A549 (cell line): ENCODE data around the gene CNTFR.

Experiments
- JUNB ChIP-seq: fragments of >200 bp; sonication (Bioruptor Twin); formaldehyde crosslinking; IDR thresholded peaks from 2 replicates; pipeline ENCODE4 v1.6.1; 2016
- KDM5A ChIP-seq: fragments of 200-600 bp; sonication (generic); IDR thresholded peaks from 2 replicates; pipeline ENCODE4 v1.6.1; 2016; ENCODE audit warnings: antibody characterized with exemption, mild to moderate bottlenecking
- POLR2A ChIP-seq: IDR thresholded peaks from 2 replicates; pipeline ENCODE4 v1.6.1; 2012; ENCODE audit warnings: mild to moderate bottlenecking, low read length
- TF ChIP-seq, protein P1 (sequence below): fragments of >200 bp; sonication (Bioruptor Twin); formaldehyde crosslinking; IDR thresholded peaks from 3 replicates; pipeline ENCODE4 v1.6.1; 2016
- TF ChIP-seq, protein P2 (sequence below): fragments of >200 bp; sonication (Bioruptor Twin); formaldehyde crosslinking; IDR thresholded peaks from 3 replicates; pipeline ENCODE4 v1.5.1; 2016
- TF ChIP-seq, protein P3 (sequence below): IDR thresholded peaks from 2 replicates; pipeline ENCODE4 v1.6.1; 2012

DNA sequence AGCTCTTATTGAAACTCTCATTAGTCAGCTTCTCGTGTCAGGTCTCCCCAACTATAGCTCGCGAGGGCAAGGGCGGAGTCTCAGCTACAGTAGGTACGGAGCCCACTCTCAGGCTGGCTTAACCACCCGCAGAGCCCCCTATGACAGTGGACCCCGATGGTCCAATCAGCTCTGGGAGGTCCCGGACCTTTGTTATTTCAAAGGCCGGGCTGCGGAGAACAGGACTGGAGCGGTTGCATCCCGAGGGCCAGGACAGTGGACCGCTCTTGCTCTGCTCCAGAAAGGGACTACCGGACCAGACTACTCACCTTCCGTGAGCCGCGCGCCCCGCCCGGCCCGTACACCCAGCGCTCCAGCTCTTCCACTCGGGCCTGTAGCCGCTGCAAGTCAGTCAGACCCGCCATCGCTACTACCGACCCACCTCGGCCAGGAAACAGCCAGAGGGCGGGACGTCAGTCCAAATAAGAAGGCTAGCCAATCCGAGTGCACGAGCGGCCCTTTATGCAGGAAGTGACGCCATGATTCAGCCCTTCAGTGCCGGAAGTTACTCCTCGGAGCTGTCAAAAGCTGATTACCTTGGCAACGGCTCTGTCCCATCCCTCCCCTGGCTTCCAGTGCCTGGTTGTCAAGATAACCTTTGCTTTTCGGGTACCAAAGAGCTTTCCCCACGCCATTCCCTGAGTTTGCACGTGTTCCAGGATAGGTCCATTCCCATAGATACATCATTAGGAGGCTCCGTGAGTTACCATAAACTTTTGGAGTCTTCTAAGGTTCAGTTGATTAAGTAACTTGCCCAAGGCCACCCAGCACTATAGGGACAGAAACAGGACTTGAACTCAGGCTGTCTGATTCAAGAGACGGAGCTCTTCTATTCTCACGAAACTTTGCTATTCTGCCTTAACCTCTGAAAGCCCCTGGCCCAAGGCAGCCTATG is 30.8 kb upstream of the CNTFR start, which contains the start of gene DCTN3:
- TF ChIP-seq, protein P1, sequence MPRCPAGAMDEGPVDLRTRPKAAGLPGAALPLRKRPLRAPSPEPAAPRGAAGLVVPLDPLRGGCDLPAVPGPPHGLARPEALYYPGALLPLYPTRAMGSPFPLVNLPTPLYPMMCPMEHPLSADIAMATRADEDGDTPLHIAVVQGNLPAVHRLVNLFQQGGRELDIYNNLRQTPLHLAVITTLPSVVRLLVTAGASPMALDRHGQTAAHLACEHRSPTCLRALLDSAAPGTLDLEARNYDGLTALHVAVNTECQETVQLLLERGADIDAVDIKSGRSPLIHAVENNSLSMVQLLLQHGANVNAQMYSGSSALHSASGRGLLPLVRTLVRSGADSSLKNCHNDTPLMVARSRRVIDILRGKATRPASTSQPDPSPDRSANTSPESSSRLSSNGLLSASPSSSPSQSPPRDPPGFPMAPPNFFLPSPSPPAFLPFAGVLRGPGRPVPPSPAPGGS: no peak
- TF ChIP-seq, protein P2, sequence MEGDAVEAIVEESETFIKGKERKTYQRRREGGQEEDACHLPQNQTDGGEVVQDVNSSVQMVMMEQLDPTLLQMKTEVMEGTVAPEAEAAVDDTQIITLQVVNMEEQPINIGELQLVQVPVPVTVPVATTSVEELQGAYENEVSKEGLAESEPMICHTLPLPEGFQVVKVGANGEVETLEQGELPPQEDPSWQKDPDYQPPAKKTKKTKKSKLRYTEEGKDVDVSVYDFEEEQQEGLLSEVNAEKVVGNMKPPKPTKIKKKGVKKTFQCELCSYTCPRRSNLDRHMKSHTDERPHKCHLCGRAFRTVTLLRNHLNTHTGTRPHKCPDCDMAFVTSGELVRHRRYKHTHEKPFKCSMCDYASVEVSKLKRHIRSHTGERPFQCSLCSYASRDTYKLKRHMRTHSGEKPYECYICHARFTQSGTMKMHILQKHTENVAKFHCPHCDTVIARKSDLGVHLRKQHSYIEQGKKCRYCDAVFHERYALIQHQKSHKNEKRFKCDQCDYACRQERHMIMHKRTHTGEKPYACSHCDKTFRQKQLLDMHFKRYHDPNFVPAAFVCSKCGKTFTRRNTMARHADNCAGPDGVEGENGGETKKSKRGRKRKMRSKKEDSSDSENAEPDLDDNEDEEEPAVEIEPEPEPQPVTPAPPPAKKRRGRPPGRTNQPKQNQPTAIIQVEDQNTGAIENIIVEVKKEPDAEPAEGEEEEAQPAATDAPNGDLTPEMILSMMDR: no peak
- TF ChIP-seq POLR2A: peak; percentile 30; the same call in 1 of the 2 replicates
- TF ChIP-seq, protein P3, sequence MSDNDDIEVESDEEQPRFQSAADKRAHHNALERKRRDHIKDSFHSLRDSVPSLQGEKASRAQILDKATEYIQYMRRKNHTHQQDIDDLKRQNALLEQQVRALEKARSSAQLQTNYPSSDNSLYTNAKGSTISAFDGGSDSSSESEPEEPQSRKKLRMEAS: peak; percentile 42; the same call in 1 of the 2 replicates
- no peak for TF ChIP-seq JUNB
- TF ChIP-seq KDM5A: no peak
